Activated T-helper 2 cell treated with anti-CD3 and anti-CD28 coated beads, Interferon-gamma antibody, Interleukin-2, Interleukin-4, amounts not matched to agents 10 μg/mL and 5 μg/mL and 100 μg/mL, durations not matched to agents 14 hours and 24 hours and 36 hours (primary cell): ENCODE results near the gene GDF15. TPM values are rescaled to one million over a fixed set of nuclear protein-coding genes. Genes with fewer than 3 reads are reported as not detected.

ENCODE experiments used
- DNase-seq: peaks from one replicate; pipeline ENCODE4 v3.0.0; 2021; ENCODE audit warnings: low spot score
- H3K27ac Mint-ChIP-seq: one replicate; pipeline ENCODE4 v1.8.0; 2021; ENCODE audit warnings: mixed read lengths
- H3K27me3 Mint-ChIP-seq: one replicate; pipeline ENCODE4 v1.8.0; 2021; ENCODE audit warnings: low read depth, mixed read lengths
- H3K36me3 Mint-ChIP-seq: one replicate; pipeline ENCODE4 v1.8.0; 2021; ENCODE audit warnings: low read depth, mixed read lengths
- H3K4me1 Mint-ChIP-seq: one replicate; pipeline ENCODE4 v1.8.0; 2021; ENCODE audit warnings: low read depth, mixed read lengths
- H3K4me3 Mint-ChIP-seq: one replicate; pipeline ENCODE4 v1.8.0; 2021; ENCODE audit warnings: low read depth, mild to moderate bottlenecking, moderate library complexity, mixed read lengths
- H3K9me3 Mint-ChIP-seq: one replicate; pipeline ENCODE4 v1.8.0; 2021; ENCODE audit warnings: mixed read lengths
- intact Hi-C: fragments of 100-400 bp; cut with micrococcal nuclease; formaldehyde crosslinking; loops from one replicate; pipeline ENCODE4 v1.15.1; 2023
- total RNA-seq: library from RNA; stranded (reverse); gene quantifications from 2 replicates; pipeline ENCODE4 v1.2.3, GENCODE V29; 2022

GDF15 gene
- total RNA-seq, 1 donor from 2014 or later: not detected

GRCh38 chr19:18434411-18435175, 48.6 kb downstream of the GDF15 start:
- Mint-ChIP-seq H3K4me1 (peaks cover 14% of the 10 kb centered on the region), H3K4me3 (no peak overlapping the region), H3K36me3 (peaks cover 23% of the 10 kb centered on the region), H3K27me3 (no peaks in the 10 kb centered on the region), H3K9me3 (no peaks in the 10 kb centered on the region), H3K27ac (no peak overlapping the region)
- no peak for DNase-seq
- intact Hi-C loops: loop anchor here (5.0 kb wide), 1 partner anchor 353 kb away; no protein-coding TSS in a partner anchor

- Mint-ChIP-seq H3K9me3 (no peaks in the 10 kb centered on the region), H3K27ac (no peak overlapping the region), H3K27me3 (no peaks in the 10 kb centered on the region), H3K4me3 (no peak overlapping the region), H3K36me3 (peaks cover 23% of the 10 kb centered on the region), H3K4me1 (peaks cover 11% of the 10 kb centered on the region)
- no peak for DNase-seq
- intact Hi-C loops: loop anchor here (5.0 kb wide), 1 partner anchor 352 kb away; no protein-coding TSS in a partner anchor
Measured at GRCh38 chr19:18435178-18435841, 49.4 kb downstream of the GDF15 start.

- no peak overlapping the region for H3K27ac Mint-ChIP-seq
- H3K27me3 Mint-ChIP-seq: no peaks in the 10 kb centered on the region
- intact Hi-C loops: loop anchor here (5.0 kb wide), 1 partner anchor 351 kb away; no protein-coding TSS in a partner anchor
Measured at GRCh38 chr19:18435842-18436670, 50.1 kb downstream of the GDF15 start.

GRCh38 chr19:18436671-18437490, 50.9 kb downstream of the GDF15 start:
- H3K36me3 Mint-ChIP-seq: peaks cover 21% of the 10 kb centered on the region
- peaks cover 11% of the 10 kb centered on the region for H3K4me1 Mint-ChIP-seq
- intact Hi-C loops: loop anchor here (5.0 kb wide), 1 partner anchor 350 kb away; no protein-coding TSS in a partner anchor
- H3K4me3 Mint-ChIP-seq: peak overlapping the region; percentile 64
- no peaks in the 10 kb centered on the region for H3K9me3 Mint-ChIP-seq
- H3K27ac Mint-ChIP-seq: no peak overlapping the region
- DNase-seq: peak; percentile 65
- no peaks in the 10 kb centered on the region for H3K27me3 Mint-ChIP-seq

More at GRCh38 chr19:18435842-18436670, 50.1 kb downstream of the GDF15 start:
- DNase-seq: no peak
- peak overlapping the region; percentile 55 for H3K4me3 Mint-ChIP-seq
- peaks cover 23% of the 10 kb centered on the region for H3K36me3 Mint-ChIP-seq
- H3K4me1 Mint-ChIP-seq: peaks cover 11% of the 10 kb centered on the region
- no peaks in the 10 kb centered on the region for H3K9me3 Mint-ChIP-seq

GRCh38 chr19:18437491-18438330, 51.8 kb downstream of the GDF15 start, which contains the start of gene ISYNA1:
ISYNA1 (minus strand) TSS chr19:18438133; CDS start chr19:18437979, 154 bp downstream.
- DNase-seq: no peak
- Mint-ChIP-seq H3K4me3 (peak within 1 kb of the TSS; percentile 66), H3K27me3 (no peaks in the 10 kb centered on the region), H3K9me3 (peaks cover 5% of the 10 kb centered on the region), H3K4me1 (peaks cover 15% of the 10 kb centered on the region), H3K27ac (no peak within 1 kb of the TSS), H3K36me3 (peaks cover 22% of the 10 kb centered on the region)
- intact Hi-C loops: loop anchor here (5.0 kb wide), 1 partner anchor 350 kb away; no protein-coding TSS in a partner anchor

GRCh38 chr19:18438331-18439024, 52.5 kb downstream of the GDF15 start:
- H3K4me1 Mint-ChIP-seq: peaks cover 15% of the 10 kb centered on the region
- peak overlapping the region; percentile 23 for H3K4me3 Mint-ChIP-seq
- no peak for DNase-seq
- intact Hi-C loops: loop anchor here (5.0 kb wide), 1 partner anchor 349 kb away; no protein-coding TSS in a partner anchor
- H3K9me3 Mint-ChIP-seq: peaks cover 5% of the 10 kb centered on the region
- H3K27me3 Mint-ChIP-seq: no peaks in the 10 kb centered on the region
- H3K36me3 Mint-ChIP-seq: peaks cover 27% of the 10 kb centered on the region
- H3K27ac Mint-ChIP-seq: no peak overlapping the region

Other genes starting within 250 kb of the GDF15 start
- gene PIK3R2, start 233.0 kb upstream of the GDF15 start, total RNA-seq: 19.4 and 21.4 TPM in 2 replicates
- gene IFI30, start 212.3 kb upstream of the GDF15 start, total RNA-seq: 37.0 and 41.2 TPM in 2 replicates
- 14.5 and 14.8 TPM in 2 replicates for gene MPV17L2, start 192.9 kb upstream of the GDF15 start, total RNA-seq
- gene RAB3A, start 182.1 kb upstream of the GDF15 start, total RNA-seq: 6.3 and 7.4 TPM in 2 replicates
- 0.14 TPM in 2 replicates for gene PDE4C, start 159.7 kb upstream of the GDF15 start, total RNA-seq
- 2.9 and 3.3 TPM in 2 replicates for gene IQCN, start 111.7 kb upstream of the GDF15 start, total RNA-seq
- 462 and 464 TPM in 2 replicates for gene JUND, start 104.5 kb upstream of the GDF15 start, total RNA-seq
- gene LSM4, start 63.1 kb upstream of the GDF15 start, total RNA-seq: 198 and 208 TPM in 2 replicates
- gene PGPEP1, start 45.6 kb upstream of the GDF15 start, total RNA-seq: 24.9 and 29.4 TPM in 2 replicates
- gene LRRC25, start 11.5 kb downstream of the GDF15 start, total RNA-seq: not detected in 2 replicates
- 133 and 146 TPM in 2 replicates for gene SSBP4, start 33.2 kb downstream of the GDF15 start, total RNA-seq
- 15.1 and 20.3 TPM in 2 replicates for gene ISYNA1, start 52.0 kb downstream of the GDF15 start, total RNA-seq
- gene ELL, start 135.9 kb downstream of the GDF15 start, total RNA-seq: 27.0 and 27.5 TPM in 2 replicates
- 196 and 201 TPM in 2 replicates for gene FKBP8, start 157.4 kb downstream of the GDF15 start, total RNA-seq
- 132 and 141 TPM in 2 replicates for gene KXD1, start 171.7 kb downstream of the GDF15 start, total RNA-seq
- 1,564 and 1,579 TPM in 2 replicates for gene UBA52, start 185.7 kb downstream of the GDF15 start, total RNA-seq
- 122 and 132 TPM in 2 replicates for gene REX1BD, start 202.6 kb downstream of the GDF15 start, total RNA-seq
- not detected in 2 replicates for gene CRLF1, start 220.6 kb downstream of the GDF15 start, total RNA-seq
- gene TMEM59L, start 226.7 kb downstream of the GDF15 start, total RNA-seq: not detected in 2 replicates